ENCODE measurements around the gene RALGAPA1.
"Not testable (repeated sequence)": the region's sequence is repeated elsewhere in the genome, so short reads cannot be mapped to it uniquely, and the experiment has no call there.

RALGAPA1 gene

DNA sequence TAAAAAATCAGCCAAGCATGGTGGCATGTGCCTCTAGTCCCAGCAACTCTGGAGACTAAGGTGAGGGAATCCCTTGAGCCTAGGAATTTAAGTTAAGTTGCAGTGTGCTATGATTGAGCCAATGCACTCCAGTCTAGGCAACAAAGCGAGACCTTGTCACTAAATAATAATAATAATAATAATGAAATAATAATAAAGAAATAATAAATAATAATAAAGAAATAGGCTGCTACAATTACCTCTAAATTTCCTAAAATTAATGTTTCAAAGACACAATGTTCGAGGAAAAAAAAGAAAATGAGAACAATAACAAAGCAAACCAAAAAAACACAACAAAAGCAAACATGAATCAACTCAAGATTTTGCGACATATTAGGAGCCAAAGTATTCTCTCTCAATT is 29.7 kb downstream of the RALGAPA1 start:
- TF ChIP-seq, protein P1, sequence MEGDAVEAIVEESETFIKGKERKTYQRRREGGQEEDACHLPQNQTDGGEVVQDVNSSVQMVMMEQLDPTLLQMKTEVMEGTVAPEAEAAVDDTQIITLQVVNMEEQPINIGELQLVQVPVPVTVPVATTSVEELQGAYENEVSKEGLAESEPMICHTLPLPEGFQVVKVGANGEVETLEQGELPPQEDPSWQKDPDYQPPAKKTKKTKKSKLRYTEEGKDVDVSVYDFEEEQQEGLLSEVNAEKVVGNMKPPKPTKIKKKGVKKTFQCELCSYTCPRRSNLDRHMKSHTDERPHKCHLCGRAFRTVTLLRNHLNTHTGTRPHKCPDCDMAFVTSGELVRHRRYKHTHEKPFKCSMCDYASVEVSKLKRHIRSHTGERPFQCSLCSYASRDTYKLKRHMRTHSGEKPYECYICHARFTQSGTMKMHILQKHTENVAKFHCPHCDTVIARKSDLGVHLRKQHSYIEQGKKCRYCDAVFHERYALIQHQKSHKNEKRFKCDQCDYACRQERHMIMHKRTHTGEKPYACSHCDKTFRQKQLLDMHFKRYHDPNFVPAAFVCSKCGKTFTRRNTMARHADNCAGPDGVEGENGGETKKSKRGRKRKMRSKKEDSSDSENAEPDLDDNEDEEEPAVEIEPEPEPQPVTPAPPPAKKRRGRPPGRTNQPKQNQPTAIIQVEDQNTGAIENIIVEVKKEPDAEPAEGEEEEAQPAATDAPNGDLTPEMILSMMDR (conservative IDR thresholded peaks at IDR 0.05; ENCODE audit: low read depth, low read length), result no peak
- DNase-seq (ENCODE audit: low read depth), result no peak
- H3K4me3 ChIP-seq (ENCODE audit: low read length), result no peak overlapping the region

GRCh38 chr14:35777550-35777949 is 31.5 kb downstream of the RALGAPA1 start:
- DNase-seq (ENCODE audit: low read depth), result not testable (repeated sequence)

GRCh38 chr14:35776823-35777222 is 32.3 kb downstream of the RALGAPA1 start:
- H3K4me3 ChIP-seq (ENCODE audit: low read length), result no peak overlapping the region
- DNase-seq (ENCODE audit: low read depth), result no peak

More at GRCh38 chr14:35777550-35777949, 31.5 kb downstream of the RALGAPA1 start:
- H3K4me3 ChIP-seq (ENCODE audit: low read length), result not testable (repeated sequence)

DNA sequence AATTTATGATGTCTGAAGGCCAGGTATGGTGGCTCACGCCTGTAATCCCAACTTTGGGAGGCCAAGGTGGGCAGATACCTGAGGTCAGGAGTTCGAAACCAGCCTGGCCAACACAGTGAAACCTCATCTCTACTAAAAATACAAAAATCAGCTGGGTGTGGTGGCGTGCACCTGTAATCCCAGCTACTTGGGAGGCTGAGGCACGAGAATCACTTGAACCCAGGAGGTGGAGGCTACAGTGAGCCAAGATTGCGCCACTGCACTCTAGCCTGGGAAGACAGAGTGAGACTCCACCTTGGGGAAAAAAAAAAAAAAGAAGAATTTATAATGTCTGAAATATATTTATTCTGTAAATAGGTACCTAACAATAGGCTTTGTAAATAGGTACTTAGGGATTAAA is 33.0 kb downstream of the RALGAPA1 start:
- not testable (repeated sequence) for DNase-seq (ENCODE audit: low read depth); H3K4me3 ChIP-seq (ENCODE audit: low read length)

More at GRCh38 chr14:35776823-35777222, 32.3 kb downstream of the RALGAPA1 start:
- TF ChIP-seq, protein P1 (conservative IDR thresholded peaks at IDR 0.05; ENCODE audit: low read depth, low read length), result no peak

- TF ChIP-seq, protein P1 (conservative IDR thresholded peaks at IDR 0.05; ENCODE audit: low read depth, low read length), result no peak
- H3K4me3 ChIP-seq (ENCODE audit: low read length), result no peak overlapping the region
- no peak for DNase-seq (ENCODE audit: low read depth)
These were observed 42.4 kb downstream of the RALGAPA1 start for GRCh38 chr14:35766700-35767082.

DNA sequence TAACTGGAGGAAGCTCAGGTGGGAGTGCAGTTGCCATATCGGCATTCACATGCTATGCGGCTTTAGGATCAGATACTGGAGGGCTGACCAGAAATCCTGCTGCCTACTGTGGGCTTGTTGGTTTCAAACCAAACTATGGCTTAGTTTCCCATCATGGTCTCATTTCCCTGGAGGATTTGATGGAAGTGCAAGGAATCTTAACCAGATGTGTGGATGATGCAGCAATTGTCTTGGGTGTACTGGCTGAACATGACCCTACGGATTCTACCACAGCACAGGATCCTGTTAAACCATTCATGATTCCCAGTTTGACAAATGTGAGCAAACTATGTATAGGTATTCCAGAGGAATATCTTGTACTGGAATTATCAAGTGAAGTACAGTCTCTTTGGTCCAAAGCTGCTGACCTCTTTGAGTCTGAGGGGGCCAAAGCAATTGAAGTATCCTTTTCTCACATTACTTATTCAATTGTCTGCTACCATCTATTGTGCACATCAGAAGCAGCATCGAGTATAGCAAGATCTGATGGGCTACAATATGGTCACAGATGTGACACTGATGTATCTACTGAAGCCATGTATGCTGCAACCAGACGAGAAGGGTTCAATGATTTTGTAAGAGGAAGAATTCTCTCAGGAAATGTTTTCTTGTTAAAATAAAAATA is 42.9 kb downstream of the RALGAPA1 start:
- no peak for DNase-seq (ENCODE audit: low read depth)
- TF ChIP-seq, protein P1 (conservative IDR thresholded peaks at IDR 0.05; ENCODE audit: low read depth, low read length), result no peak
- H3K4me3 ChIP-seq (ENCODE audit: low read length), result no peak overlapping the region

DNA sequence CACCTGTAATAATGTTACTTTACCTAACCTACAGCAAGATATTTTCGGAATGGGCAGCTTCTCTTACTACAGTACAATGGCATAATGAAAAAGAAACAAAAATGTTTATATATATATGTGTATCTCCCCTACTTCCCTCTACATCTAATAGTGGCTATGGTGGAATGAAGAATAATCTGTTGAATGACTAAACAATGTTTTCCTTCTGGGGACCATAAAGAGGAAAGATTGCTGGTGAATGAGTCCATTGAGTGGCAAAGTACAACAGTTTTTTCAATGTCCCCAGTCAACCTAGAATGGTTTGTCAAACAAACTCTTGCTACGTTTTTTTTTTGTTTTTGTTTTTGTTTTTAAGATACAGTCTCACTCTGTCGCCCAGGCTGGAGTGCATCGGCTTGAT is 47.2 kb downstream of the RALGAPA1 start:
- no peak overlapping the region for H3K4me3 ChIP-seq (ENCODE audit: low read length)
- DNase-seq (ENCODE audit: low read depth), result no peak
- TF ChIP-seq, protein P1 (conservative IDR thresholded peaks at IDR 0.05; ENCODE audit: low read depth, low read length), result no peak

GRCh38 chr14:35760143-35760542 is 49.0 kb downstream of the RALGAPA1 start:
- no peak overlapping the region for H3K4me3 ChIP-seq (ENCODE audit: low read length)
- TF ChIP-seq, protein P1 (conservative IDR thresholded peaks at IDR 0.05; ENCODE audit: low read depth, low read length), result no peak
- DNase-seq (ENCODE audit: low read depth), result no peak

All from retinal pigment epithelial cell (primary cell).